ENCODE data around the gene SLC10A7.

Gene SLC10A7

GRCh38 chr4:146369446-146369845 is 152.3 kb downstream of the SLC10A7 start:
- Histone ChIP-seq H3K79me2 (ENCODE audit: insufficient read depth, low read length) (no peaks in the 10 kb centered on the region), H3K9ac (ENCODE audit: low read length) (no peak overlapping the region)

GRCh38 chr4:146368209-146368608 is 153.5 kb downstream of the SLC10A7 start:
- no peaks in the 10 kb centered on the region for H3K9me3 ChIP-seq (ENCODE audit: insufficient read depth, low read length)
- H3K27ac ChIP-seq (ENCODE audit: low read depth, low read length): no peak overlapping the region
- H3K9me2 ChIP-seq (replicated peaks; ENCODE audit: insufficient read depth, low read length): no peaks in the 10 kb centered on the region
- H2AFZ ChIP-seq (ENCODE audit: low read depth, low read length, severe bottlenecking): no peak overlapping the region
- H3K79me2 ChIP-seq (ENCODE audit: insufficient read depth, low read length): no peaks in the 10 kb centered on the region
- TF ChIP-seq CTCF (IDR thresholded peaks at IDR 0.05; ENCODE audit: insufficient read depth, low read length, poor library complexity, severe bottlenecking) (no peak), EZH2phosphoT487 (conservative IDR thresholded peaks at IDR 0.05; ENCODE audit: low read length) (no peak)
- no peaks in the 10 kb centered on the region for H3F3A ChIP-seq (ENCODE audit: insufficient read depth)
- no peaks in the 10 kb centered on the region for H4K20me1 ChIP-seq (ENCODE audit: low read depth, low read length)
- H3K4me3 ChIP-seq (ENCODE audit: insufficient read depth, low read length, poor library complexity, severe bottlenecking): no peak overlapping the region
- no peaks in the 10 kb centered on the region for H3K36me3 ChIP-seq (ENCODE audit: low read length)
- no peak overlapping the region for H3K9ac ChIP-seq (ENCODE audit: low read length)
- H3K27me3 ChIP-seq (ENCODE audit: low read length): no peaks in the 10 kb centered on the region
- H3K4me2 ChIP-seq (ENCODE audit: low read depth, low read length, poor library complexity, severe bottlenecking): no peak overlapping the region

More at GRCh38 chr4:146369446-146369845, 152.3 kb downstream of the SLC10A7 start:
- no peak overlapping the region for H3K4me2 ChIP-seq (ENCODE audit: low read depth, low read length, poor library complexity, severe bottlenecking)
- H3K4me3 ChIP-seq (ENCODE audit: insufficient read depth, low read length, poor library complexity, severe bottlenecking): no peak overlapping the region
- H3K9me2 ChIP-seq (replicated peaks; ENCODE audit: insufficient read depth, low read length): no peaks in the 10 kb centered on the region
- TF ChIP-seq EZH2phosphoT487 (conservative IDR thresholded peaks at IDR 0.05; ENCODE audit: low read length): no peak
- TF ChIP-seq CTCF (IDR thresholded peaks at IDR 0.05; ENCODE audit: insufficient read depth, low read length, poor library complexity, severe bottlenecking): no peak
- H4K20me1 ChIP-seq (ENCODE audit: low read depth, low read length): no peaks in the 10 kb centered on the region
- no peaks in the 10 kb centered on the region for H3K9me3 ChIP-seq (ENCODE audit: insufficient read depth, low read length)
- H3K27me3 ChIP-seq (ENCODE audit: low read length): no peaks in the 10 kb centered on the region
- no peaks in the 10 kb centered on the region for H3K36me3 ChIP-seq (ENCODE audit: low read length)
- H3F3A ChIP-seq (ENCODE audit: insufficient read depth): no peaks in the 10 kb centered on the region
- no peak overlapping the region for H3K27ac ChIP-seq (ENCODE audit: low read depth, low read length)
- H2AFZ ChIP-seq (ENCODE audit: low read depth, low read length, severe bottlenecking): no peak overlapping the region

GRCh38 chr4:146367347-146367746 is 154.4 kb downstream of the SLC10A7 start:
- no peaks in the 10 kb centered on the region for H3K27me3 ChIP-seq (ENCODE audit: low read length)
- no peaks in the 10 kb centered on the region for H3K36me3 ChIP-seq (ENCODE audit: low read length)
- no peak overlapping the region for H3K27ac ChIP-seq (ENCODE audit: low read depth, low read length)
- no peaks in the 10 kb centered on the region for H3K9me3 ChIP-seq (ENCODE audit: insufficient read depth, low read length)
- H4K20me1 ChIP-seq (ENCODE audit: low read depth, low read length): no peaks in the 10 kb centered on the region
- no peaks in the 10 kb centered on the region for H3K79me2 ChIP-seq (ENCODE audit: insufficient read depth, low read length)
- no peak for TF ChIP-seq EZH2phosphoT487 (conservative IDR thresholded peaks at IDR 0.05; ENCODE audit: low read length)
- TF ChIP-seq CTCF (IDR thresholded peaks at IDR 0.05; ENCODE audit: insufficient read depth, low read length, poor library complexity, severe bottlenecking): no peak
- no peak overlapping the region for H3K4me3 ChIP-seq (ENCODE audit: insufficient read depth, low read length, poor library complexity, severe bottlenecking)
- H3F3A ChIP-seq (ENCODE audit: insufficient read depth): no peaks in the 10 kb centered on the region
- H2AFZ ChIP-seq (ENCODE audit: low read depth, low read length, severe bottlenecking): no peak overlapping the region
- H3K9me2 ChIP-seq (replicated peaks; ENCODE audit: insufficient read depth, low read length): no peaks in the 10 kb centered on the region
- no peak overlapping the region for H3K4me2 ChIP-seq (ENCODE audit: low read depth, low read length, poor library complexity, severe bottlenecking)
- H3K9ac ChIP-seq (ENCODE audit: low read length): no peak overlapping the region

Measured in SU-DHL-6 (cell line).